ENCODE results near the gene FBH1. TPM values are rescaled to one million over a fixed set of nuclear protein-coding genes. Genes with fewer than 3 reads are reported as not detected.
"Not testable (repeated sequence)": the region's sequence is repeated elsewhere in the genome, so short reads cannot be mapped to it uniquely, and the experiment has no call there.

Gene FBH1
- total RNA-seq, 1 donor from 2014 or later: 70.8 TPM

DNA sequence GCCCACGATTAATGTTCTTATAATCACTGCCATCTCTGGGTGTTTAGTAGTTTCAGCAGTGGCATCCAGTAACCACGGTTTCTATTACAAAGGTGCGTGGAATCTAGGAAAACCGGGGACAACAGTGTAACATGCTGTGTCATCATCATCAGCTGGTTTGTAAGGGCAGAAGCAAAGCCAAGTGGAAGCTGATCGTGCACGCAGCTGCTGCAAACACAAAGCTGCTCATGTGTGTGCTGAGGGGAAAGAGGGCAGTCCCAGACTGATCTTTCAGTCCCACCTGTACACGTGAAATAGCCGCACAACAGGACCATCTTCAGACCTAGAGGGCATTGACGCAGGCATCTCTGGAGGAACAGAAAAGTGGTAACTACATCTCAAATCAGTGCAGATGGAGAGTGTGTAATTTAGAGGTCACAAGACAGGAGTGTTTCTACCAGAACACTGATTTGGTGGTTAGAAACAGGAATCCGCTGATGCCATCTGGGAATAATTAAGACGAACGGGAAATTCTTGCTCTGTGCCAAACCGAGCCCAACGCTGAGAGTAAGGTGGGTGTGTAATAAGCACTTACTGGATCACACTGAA lies 13.8 kb upstream of the FBH1 start:
- no peak for DNase-seq (ENCODE audit: low spot score)

- DNase-seq (ENCODE audit: low spot score): not testable (repeated sequence)
Measured at GRCh38 chr10:5877041-5877440, 13.0 kb upstream of the FBH1 start.

DNA sequence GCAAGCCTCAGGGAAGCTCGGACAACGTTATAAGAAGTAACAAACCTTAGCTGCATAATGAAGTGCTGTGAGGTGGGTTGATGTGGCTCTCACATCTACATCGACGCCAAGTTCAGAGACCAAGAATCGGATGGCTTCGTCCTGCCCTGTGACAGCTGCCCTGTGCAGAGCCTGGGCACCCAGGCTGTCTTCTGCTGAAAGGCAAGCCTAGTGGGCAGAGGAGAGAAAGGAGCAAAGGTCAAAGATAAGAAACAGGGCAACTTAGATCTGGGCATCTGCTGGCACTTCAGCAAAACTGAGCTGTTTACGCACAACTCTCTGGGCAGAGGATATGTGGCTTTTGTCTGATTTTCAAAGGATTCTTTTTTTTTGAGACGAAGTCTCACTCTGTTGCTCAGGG lies 7.1 kb upstream of the FBH1 start:
- no peak for DNase-seq (ENCODE audit: low spot score)

DNA sequence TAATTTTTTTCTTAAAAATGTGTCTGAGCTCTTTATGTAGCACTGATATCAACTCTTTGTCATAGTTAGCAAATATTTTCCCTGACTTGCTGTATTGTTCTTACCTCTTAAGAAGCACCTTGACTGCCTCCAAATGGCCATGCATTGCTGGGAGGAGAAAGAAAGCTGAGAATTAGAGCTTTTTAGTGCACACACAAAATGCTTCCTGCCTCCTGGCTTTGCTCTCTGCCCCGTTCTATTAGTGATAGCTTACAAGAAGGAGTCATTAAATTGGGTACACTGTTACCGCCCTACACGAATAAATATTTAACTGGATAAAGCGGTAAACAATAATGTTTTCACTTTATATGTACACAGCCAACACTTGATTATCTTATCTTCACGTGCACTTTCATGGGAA lies 4.4 kb upstream of the FBH1 start:
- no peak for DNase-seq (ENCODE audit: low spot score)

- DNase-seq (ENCODE audit: low spot score): no peak
Measured at GRCh38 chr10:5887029-5887428, 3.0 kb upstream of the FBH1 start.

- DNase-seq (ENCODE audit: low spot score): no peak
Measured at GRCh38 chr10:5887641-5888040, 2.4 kb upstream of the FBH1 start.

DNA sequence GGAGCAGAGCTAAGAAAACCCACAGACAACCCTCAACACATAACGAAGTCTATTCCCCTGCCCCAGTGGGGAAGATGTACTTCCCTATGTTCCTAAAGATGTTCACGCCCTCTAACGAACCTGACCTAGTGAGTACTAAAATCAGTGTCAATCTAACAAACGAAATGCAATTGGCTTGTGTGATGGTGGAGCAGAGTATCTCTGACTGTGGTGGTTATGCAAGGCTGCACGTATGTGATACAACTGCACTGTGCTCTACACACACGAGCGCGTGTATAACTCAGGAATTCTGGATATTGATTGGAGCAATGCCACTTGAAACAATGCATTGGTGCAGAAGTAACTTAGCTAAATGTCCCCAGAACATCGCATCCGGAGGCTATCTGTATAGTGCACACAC lies 1.7 kb upstream of the FBH1 start:
- DNase-seq (ENCODE audit: low spot score): no peak

GRCh38 chr10:5888843-5889623 lies 1.0 kb upstream of the FBH1 start:
- DNase-seq (ENCODE audit: low spot score): peak; percentile 47

- DNase-seq (ENCODE audit: low spot score): peak; percentile 46
Measured at GRCh38 chr10:5890452-5890915, 441 bp downstream of the FBH1 start.

DNA sequence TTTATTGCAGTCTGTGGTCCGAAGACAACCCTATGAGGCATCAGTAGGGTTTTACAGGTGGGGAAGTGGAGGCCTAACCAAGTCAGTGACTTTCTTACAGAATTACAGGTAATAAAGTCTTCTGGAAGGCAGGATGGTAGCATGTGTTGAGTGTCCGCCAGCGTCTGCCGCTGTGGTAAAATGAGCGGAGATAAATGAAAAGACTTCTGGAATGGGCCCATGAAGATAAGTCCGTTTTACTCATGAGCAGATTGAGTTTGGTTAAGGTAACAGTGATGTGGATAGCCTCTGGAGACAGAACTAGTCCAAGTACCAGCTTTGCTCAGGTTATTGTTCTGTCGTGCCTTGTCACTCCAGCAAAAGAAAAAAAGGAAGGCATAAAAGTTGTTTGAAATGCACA lies 966 bp downstream of the FBH1 start:
- no peak for DNase-seq (ENCODE audit: low spot score)

DNA sequence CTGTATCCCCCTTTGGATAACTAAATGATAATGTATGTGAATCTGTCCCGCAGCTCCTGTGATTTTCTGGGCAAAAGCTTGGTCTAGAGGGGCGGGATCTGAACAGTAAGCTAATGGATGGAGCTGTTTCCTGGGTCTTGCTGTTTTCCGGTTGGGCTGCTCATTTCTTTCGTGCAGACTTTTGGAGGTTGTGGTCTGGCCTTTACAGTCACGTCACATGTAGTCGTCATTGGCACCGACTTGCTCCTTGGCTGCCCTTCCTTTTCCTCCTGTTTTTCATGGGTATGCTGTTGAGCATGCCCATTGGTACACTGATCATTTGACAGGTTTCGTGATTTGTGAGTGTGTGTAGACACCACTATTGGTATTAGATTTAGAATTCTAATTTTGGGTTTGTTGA lies 2.0 kb downstream of the FBH1 start:
- DNase-seq (ENCODE audit: low spot score): no peak

GRCh38 chr10:5893321-5893720 lies 3.3 kb downstream of the FBH1 start:
- no peak for DNase-seq (ENCODE audit: low spot score)

- DNase-seq (ENCODE audit: low spot score): no peak
Measured at GRCh38 chr10:5894403-5894802, 4.4 kb downstream of the FBH1 start.

DNA sequence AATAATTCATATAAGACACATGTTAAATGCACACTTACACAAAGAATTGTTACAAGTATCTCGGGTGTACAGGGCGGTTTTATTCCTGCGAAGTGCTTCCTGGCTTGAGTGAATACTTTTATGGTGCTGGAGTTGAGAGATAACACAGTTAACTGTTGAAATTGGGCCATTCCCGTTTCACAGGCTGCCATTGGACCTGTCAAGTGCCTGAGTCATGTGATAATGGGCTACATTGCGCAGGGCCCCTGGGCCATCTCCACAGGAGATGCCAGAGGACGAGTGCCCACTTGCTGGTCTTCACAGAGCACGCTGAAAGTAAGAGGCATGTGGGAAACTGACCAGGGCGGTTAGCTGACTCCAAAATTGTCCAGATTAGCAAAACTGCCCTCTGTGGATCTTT lies 4.8 kb downstream of the FBH1 start:
- no peak for DNase-seq (ENCODE audit: low spot score)

- no peak for DNase-seq (ENCODE audit: low spot score)
Measured at GRCh38 chr10:5895365-5895764, 5.3 kb downstream of the FBH1 start.

GRCh38 chr10:5895804-5896203 lies 5.8 kb downstream of the FBH1 start:
- no peak for DNase-seq (ENCODE audit: low spot score)

DNA sequence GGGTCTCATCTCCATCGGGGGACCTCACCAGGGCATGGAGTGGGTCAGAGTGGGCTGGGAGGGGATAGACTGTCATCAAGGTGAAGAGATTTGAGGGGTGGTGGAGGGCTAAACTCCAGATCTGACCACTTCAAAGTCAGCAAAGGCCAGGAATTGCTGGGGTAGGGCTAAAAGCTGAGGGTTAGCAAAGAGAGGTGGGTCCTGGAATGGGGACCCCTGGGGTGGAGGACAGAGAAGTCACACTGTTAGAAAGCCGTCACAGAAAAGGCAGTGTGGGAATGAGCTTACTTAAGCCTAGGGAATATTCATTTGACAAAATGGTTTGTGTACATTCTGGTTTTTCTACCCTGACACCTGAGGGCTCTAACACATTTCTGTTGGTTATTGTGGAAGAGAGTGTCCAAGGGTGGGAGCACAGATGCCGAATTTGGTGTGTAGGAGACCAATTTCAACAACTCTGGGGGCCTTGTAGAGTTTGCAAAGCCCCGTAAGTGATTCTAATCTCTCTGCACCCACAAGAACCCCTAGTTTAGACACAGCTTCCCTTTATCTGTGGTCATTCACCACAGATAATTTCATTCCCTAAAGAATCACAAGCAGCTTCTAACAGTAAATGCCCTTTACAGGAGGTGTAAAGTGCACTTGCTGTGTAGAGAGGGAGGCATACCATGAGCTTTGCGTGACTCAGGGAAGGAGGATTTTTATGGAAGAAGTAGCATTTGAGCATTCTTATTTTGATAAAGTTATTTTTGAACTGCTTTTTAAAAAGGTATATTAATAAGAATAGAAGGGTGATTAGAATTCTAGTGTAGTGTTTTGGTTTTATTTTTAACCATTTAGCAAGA lies 6.4 kb downstream of the FBH1 start:
- DNase-seq (ENCODE audit: low spot score): no peak

DNA sequence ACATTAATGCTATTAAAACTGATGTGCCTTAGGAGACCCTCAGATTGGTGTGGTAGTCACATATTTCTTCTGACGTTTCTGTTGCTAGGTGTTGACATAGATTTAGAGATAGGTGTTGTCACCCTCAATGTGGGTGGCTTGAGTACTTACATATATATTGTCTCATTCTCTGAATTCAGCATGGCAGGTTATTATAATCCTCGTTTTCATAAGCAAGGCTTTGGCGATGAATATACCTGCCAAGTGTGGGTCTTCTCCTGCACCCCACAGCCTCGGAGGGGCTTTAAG lies 7.0 kb downstream of the FBH1 start:
- no peak for DNase-seq (ENCODE audit: low spot score)

DNA sequence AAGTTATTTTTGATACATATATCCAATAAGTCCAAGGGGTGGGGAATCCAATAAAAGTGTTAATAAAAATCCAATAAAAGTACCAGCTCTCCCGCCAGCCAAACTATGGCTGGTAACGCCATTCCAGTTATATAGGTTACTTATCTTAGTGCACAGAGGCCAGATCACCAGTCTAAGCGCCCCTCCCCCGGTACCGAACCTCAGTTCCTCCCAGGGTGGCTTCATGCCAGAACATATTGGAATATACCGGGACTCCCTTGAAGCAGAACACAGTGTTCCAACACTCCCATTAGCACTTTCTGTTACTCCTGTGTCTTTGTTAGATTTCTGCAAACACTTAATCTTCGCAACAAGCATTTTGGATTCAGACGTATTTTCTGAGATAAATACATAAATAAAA lies 7.5 kb downstream of the FBH1 start:
- DNase-seq (ENCODE audit: low spot score): no peak

DNA sequence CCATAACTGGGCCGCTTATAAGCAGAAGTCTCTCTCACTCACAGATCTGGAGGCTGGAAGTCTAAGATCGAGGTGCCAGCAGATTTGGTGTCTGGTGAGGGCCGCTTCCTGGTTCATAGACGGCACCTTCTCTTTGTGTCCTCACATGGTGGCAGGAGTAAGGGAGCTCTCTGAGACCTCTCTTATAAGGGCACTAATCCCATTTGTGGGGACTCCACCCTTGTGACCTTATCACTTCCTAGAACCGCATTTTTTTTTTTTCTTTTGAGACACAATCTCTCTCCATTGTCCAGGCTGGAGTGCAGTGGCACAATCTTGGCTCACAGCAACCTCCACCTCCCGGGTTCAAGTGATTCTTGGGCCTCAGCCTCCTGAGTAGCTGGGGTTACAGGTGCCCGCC lies 8.1 kb downstream of the FBH1 start:
- DNase-seq (ENCODE audit: low spot score): no peak

DNA sequence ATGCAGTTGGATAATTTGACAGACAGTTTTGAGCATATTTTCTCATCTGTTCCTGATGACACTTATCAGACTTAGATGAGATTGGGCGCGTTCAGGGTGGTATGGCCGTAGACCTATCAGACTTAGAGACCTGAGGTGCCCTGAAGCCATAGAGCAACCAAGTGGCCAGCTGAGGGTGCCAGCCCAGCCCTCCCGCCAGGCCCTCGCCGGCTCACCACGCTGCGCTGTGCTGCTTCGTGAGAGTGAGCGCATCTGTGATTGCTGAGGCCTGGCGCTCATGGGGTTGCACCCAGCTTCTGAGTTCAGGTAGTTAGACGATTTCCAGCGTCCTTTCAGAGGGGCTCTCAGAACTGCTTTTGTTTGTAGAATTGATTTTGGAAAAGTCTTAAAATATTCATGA lies 10.2 kb downstream of the FBH1 start:
- no peak for DNase-seq (ENCODE audit: low spot score)

DNA sequence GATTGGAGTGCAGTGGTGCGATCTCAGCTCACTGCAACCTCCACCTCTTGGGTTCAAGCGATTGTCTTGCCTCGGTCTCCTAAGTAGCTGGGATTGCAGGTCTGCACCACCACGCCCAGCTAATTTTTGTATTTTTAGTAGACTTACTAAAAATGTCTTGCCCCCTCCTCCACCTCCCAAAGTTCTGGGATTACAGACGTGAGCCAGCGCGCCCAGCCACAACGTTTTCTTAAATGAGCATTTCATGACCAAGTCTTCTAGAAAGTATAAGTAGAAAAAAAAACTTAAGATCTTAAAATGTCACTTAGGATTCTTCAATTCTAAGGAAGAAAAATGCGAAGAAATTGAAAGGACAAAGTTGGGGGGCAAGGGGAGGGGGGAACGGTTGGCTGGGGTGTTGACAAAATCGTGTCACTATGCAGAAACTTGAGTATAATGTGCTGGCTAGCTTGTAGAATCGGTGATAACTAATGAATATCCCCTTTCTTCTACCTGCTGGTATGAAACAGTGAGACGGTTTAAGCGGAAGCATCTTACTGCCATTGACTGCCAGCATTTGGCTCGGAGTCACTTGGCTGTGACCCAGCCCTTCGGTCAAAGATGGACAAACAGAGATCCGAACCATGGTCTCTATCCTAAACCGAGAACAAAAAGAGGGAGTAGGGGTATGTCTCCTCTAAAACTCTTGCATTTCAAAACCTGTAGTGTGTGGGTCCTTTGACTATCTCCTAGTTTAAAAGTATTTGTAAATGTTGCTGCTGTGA lies 12.7 kb downstream of the FBH1 start:
- DNase-seq (ENCODE audit: low spot score): no peak
